ENCODE measurements around the gene GSN. TPM values are rescaled to one million over a fixed set of nuclear protein-coding genes. Genes with fewer than 3 reads are reported as not detected.

GSN gene
- total RNA-seq, 4 donors from 2014 or later, result 3,163 to 12,584 (median 6,723) TPM

- TF ChIP-seq CTCF (IDR thresholded peaks at IDR 0.05; ENCODE audit: low read depth), result no peak
These were observed 6.9 kb downstream of the GSN start for GRCh38 chr9:121274851-121275250.

GRCh38 chr9:121275781-121276658, 8.1 kb downstream of the GSN start:
- no peak for TF ChIP-seq CTCF (IDR thresholded peaks at IDR 0.05; ENCODE audit: low read depth)

- no peak for TF ChIP-seq CTCF (IDR thresholded peaks at IDR 0.05; ENCODE audit: low read depth)
These were observed 9.1 kb downstream of the GSN start for GRCh38 chr9:121277026-121277425.

GRCh38 chr9:121277518-121278295, 9.7 kb downstream of the GSN start:
- TF ChIP-seq CTCF (IDR thresholded peaks at IDR 0.05; ENCODE audit: low read depth), result no peak

GRCh38 chr9:121278477-121279261, 10.7 kb downstream of the GSN start:
- no peak for TF ChIP-seq CTCF (IDR thresholded peaks at IDR 0.05; ENCODE audit: low read depth)

GRCh38 chr9:121279776-121280388, 11.9 kb downstream of the GSN start:
- TF ChIP-seq CTCF (IDR thresholded peaks at IDR 0.05; ENCODE audit: low read depth), result no peak

All from subcutaneous adipose tissue (tissue), 4 donors.